Gastrocnemius medialis (tissue), 4 donors: ENCODE results near the gene MTA1.

Source experiments
- CTCF ChIP-seq, 5 experiments: fragments of 450-650 bp in 3 of 5; fragments of 200-600 bp in 2 of 5; sonication (generic) in 2 of 5; IDR thresholded peaks in 4 of 5; conservative IDR thresholded peaks in 1 of 5; 1 replicate in 4 of 5; 2 replicates in 1 of 5; pipeline ENCODE4 v1.5.1; 2016 to 2019; ENCODE audit warnings: antibody characterized with exemption in 5 of 5, mild to moderate bottlenecking in 3 of 5, moderate library complexity in 3 of 5
- POLR2A ChIP-seq, 2 donors: fragments of 450-650 bp; IDR thresholded peaks; one replicate each; pipeline ENCODE4 v1.6.1; 2017; ENCODE audit warnings: antibody characterized with exemption in 2 of 2, mild to moderate bottlenecking in 2 of 2, moderate library complexity in 2 of 2

- no peak for TF ChIP-seq CTCF (IDR thresholded peaks at IDR 0.05 in 4 of 5, conservative IDR thresholded peaks at IDR 0.05 in 1 of 5)
- TF ChIP-seq POLR2A (IDR thresholded peaks at IDR 0.05), result no peak
These were observed 30.5 kb downstream of the MTA1 start for GRCh38 chr14:105450123-105450505.
